HPDE6-E6E7 (cell line): Measurements from ENCODE around the gene TBL2.
"Not testable (repeated sequence)": the region's sequence is repeated elsewhere in the genome, so short reads cannot be mapped to it uniquely, and the experiment has no call there.

Experiments
- DNase-seq: peaks from one replicate; pipeline ENCODE4 v3.0.0; 2011; ENCODE audit warnings: missing footprints; ENCODE audit errors: extremely low spot score

TBL2 gene

GRCh38 chr7:73535918-73536317 lies 42.5 kb downstream of the TBL2 start:
- not testable (repeated sequence) for DNase-seq

- no peak for DNase-seq
Observed at GRCh38 chr7:73533742-73534141, 44.6 kb downstream of the TBL2 start.

- DNase-seq, result no peak
Observed at GRCh38 chr7:73532224-73532623, 46.2 kb downstream of the TBL2 start.

- DNase-seq, result no peak
Observed at GRCh38 chr7:73530800-73531199, 47.6 kb downstream of the TBL2 start.

- no peak for DNase-seq
Observed at GRCh38 chr7:73526896-73527821, 51.2 kb downstream of the TBL2 start.

- not testable (repeated sequence) for DNase-seq
Observed at GRCh38 chr7:73526158-73526494, 52.3 kb downstream of the TBL2 start.

GRCh38 chr7:73522105-73522872 lies 56.1 kb downstream of the TBL2 start, which contains the start of gene BAZ1B:
Gene BAZ1B (minus strand): TSS chr7:73522293. CDS start chr7:73521933, 360 bp downstream.
- DNase-seq, result peak; percentile 97

GRCh38 chr7:73521636-73522104 lies 56.7 kb downstream of the TBL2 start:
- DNase-seq, result peak; percentile 26

GRCh38 chr7:73520673-73521635 lies 57.4 kb downstream of the TBL2 start:
- DNase-seq, result no peak

- DNase-seq, result no peak
Observed at GRCh38 chr7:73519867-73520672, 58.3 kb downstream of the TBL2 start.

GRCh38 chr7:73518470-73518869 lies 59.9 kb downstream of the TBL2 start:
- DNase-seq, result no peak
